GM19240 (cell line): ENCODE data around the gene CNDP2.
A peak's percentile ranks its signal among the peaks of the same experiment; 100 is the strongest.

ENCODE experiments used
- DNase-seq: peaks from one replicate; pipeline ENCODE4 v3.0.0; 2011; ENCODE audit warnings: low spot score; ENCODE audit not compliant: insufficient read length

Gene CNDP2

GRCh38 chr18:74472312-74472711 lies 23.9 kb upstream of the CNDP2 start:
- DNase-seq = no peak

GRCh38 chr18:74473976-74474640 lies 22.1 kb upstream of the CNDP2 start:
- DNase-seq = no peak

GRCh38 chr18:74476140-74476539 lies 20.0 kb upstream of the CNDP2 start:
- no peak for DNase-seq

GRCh38 chr18:74477771-74478170 lies 18.4 kb upstream of the CNDP2 start:
- DNase-seq = no peak

- DNase-seq = no peak
Measured at GRCh38 chr18:74478316-74478715, 17.8 kb upstream of the CNDP2 start.

- no peak for DNase-seq
Measured at GRCh38 chr18:74478880-74479279, 17.3 kb upstream of the CNDP2 start.

- no peak for DNase-seq
Measured at GRCh38 chr18:74479486-74480148, 16.5 kb upstream of the CNDP2 start.

GRCh38 chr18:74480149-74480651 lies 16.0 kb upstream of the CNDP2 start:
- no peak for DNase-seq

GRCh38 chr18:74482697-74483096 lies 13.5 kb upstream of the CNDP2 start:
- no peak for DNase-seq

- DNase-seq = no peak
Measured at GRCh38 chr18:74486119-74486849, 9.9 kb upstream of the CNDP2 start.

- no peak for DNase-seq
Measured at GRCh38 chr18:74488354-74488753, 7.8 kb upstream of the CNDP2 start.

- DNase-seq = no peak
Measured at GRCh38 chr18:74488864-74489263, 7.3 kb upstream of the CNDP2 start.

- DNase-seq = no peak
Measured at GRCh38 chr18:74489676-74490075, 6.5 kb upstream of the CNDP2 start.

GRCh38 chr18:74492259-74492658 lies 3.9 kb upstream of the CNDP2 start:
- no peak for DNase-seq

GRCh38 chr18:74493689-74494088 lies 2.5 kb upstream of the CNDP2 start:
- DNase-seq = no peak

- DNase-seq = no peak
Measured at GRCh38 chr18:74494514-74494913, 1.6 kb upstream of the CNDP2 start.

GRCh38 chr18:74496508-74497323 lies 553 bp downstream of the CNDP2 start:
- DNase-seq = no peak

GRCh38 chr18:74497324-74497676 lies 1.1 kb downstream of the CNDP2 start:
- no peak for DNase-seq

GRCh38 chr18:74497778-74498177 lies 1.6 kb downstream of the CNDP2 start:
- no peak for DNase-seq

GRCh38 chr18:74498712-74499627 lies 2.8 kb downstream of the CNDP2 start:
- DNase-seq = peak; percentile 44

- DNase-seq = peak; percentile 64
Measured at GRCh38 chr18:74499633-74500032, 3.5 kb downstream of the CNDP2 start.
